ENCODE results near the gene LIN7B.
"Not testable (repeated sequence)": the region's sequence is repeated elsewhere in the genome, so short reads cannot be mapped to it uniquely, and the experiment has no call there.

LIN7B gene

DNA sequence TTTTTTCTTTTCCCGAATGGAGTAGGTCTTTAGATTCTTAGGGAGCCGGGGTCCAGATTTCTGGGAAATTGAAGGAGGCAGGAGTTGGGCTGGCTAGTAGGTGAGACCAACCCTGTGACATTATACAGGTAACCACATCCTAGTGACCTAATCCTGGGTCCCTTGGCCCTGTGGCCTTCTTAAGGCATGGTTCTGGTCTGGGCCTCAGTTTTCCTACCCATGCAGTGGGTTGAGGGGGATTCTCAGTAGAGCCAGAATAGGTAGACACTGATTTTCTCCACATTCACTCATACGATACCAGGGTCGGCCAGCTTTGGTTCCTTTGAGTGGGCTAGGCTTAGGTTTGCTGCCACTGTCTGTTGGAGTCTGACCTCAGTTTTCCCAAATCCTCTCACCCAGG lies 12.4 kb downstream of the LIN7B start:
- Mint-ChIP-seq H3K36me3 (no peaks in the 10 kb centered on the region), H3K27ac (no peak overlapping the region), H3K27me3 (no peaks in the 10 kb centered on the region), H3K9me3 (no peaks in the 10 kb centered on the region), H3K4me1 (peaks cover 16% of the 10 kb centered on the region), H3K4me3 (no peak overlapping the region)

DNA sequence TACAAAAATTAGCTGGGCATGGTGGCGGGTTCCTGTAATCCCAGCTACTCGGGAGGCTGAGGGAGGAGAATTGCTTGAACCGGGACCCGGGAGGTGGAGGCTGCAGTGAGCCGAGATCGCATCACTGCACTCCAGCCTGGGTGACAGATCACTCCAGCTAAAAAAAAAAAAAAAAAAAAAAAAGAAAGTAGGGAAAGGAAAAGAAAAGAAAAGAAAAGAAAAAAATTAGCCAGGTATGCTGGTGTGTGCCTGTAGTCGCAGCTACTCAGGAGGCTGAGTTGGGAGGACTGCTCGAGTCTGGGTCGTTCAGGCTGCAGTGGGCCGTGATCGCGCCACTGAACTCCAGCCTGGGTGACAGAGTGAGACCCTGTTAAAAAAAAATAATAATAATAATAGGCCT lies 13.1 kb downstream of the LIN7B start:
- H3K4me3 Mint-ChIP-seq, result not testable (repeated sequence)
- H3K4me1 Mint-ChIP-seq, result peaks cover 16% of the 10 kb centered on the region

DNA sequence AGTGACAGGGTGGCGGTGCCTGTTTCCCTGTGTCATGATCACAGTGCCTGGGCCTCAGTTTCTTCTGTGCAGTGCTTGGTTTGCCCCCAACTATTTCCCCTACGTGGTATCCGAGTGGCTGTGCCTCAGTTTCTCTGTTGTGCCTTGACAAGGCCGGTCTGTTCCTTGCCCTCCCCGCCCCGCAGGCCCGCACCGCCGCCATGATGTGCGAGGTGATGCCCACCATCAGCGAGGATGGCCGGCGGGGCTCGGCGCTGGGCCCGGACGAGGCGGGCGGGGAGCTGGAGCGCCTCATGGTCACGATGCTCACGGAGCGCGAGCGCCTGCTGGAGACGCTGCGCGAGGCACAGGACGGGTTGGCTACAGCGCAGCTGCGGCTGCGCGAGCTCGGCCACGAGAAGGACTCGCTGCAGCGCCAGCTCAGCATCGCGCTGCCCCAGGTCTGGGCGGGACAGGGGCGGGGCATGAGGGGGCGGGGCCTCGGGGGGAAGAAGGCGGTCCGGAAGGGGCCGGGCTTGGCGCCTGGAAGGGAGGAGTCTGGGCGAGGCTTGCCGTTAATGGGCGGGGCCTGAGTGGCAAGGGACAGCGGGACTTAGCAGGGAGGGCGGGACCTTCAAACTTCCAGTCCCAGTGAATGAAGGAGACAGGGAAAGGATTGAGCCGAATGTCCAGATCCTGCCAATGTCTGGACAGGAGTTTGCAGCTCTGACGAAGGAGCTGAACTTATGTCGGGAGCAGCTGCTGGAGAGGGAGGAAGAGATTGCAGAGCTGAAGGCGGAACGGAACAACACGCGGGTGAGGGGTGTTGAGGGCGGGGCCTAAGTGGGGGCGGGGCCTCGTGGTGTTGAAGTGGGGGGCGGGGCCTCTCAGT lies 13.7 kb downstream of the LIN7B start:
- peak overlapping the region; percentile 78 for H3K27ac Mint-ChIP-seq
- H3K4me3 Mint-ChIP-seq, result peak overlapping the region; percentile 88
- no peaks in the 10 kb centered on the region for H3K36me3 Mint-ChIP-seq
- H3K4me1 Mint-ChIP-seq, result peaks cover 20% of the 10 kb centered on the region
- H3K27me3 Mint-ChIP-seq, result no peaks in the 10 kb centered on the region
- no peaks in the 10 kb centered on the region for H3K9me3 Mint-ChIP-seq

More for the DNA sequence above, 13.1 kb downstream of the LIN7B start:
- H3K36me3 Mint-ChIP-seq, H3K27ac Mint-ChIP-seq, H3K27me3 Mint-ChIP-seq, H3K9me3 Mint-ChIP-seq: not testable (repeated sequence)

DNA sequence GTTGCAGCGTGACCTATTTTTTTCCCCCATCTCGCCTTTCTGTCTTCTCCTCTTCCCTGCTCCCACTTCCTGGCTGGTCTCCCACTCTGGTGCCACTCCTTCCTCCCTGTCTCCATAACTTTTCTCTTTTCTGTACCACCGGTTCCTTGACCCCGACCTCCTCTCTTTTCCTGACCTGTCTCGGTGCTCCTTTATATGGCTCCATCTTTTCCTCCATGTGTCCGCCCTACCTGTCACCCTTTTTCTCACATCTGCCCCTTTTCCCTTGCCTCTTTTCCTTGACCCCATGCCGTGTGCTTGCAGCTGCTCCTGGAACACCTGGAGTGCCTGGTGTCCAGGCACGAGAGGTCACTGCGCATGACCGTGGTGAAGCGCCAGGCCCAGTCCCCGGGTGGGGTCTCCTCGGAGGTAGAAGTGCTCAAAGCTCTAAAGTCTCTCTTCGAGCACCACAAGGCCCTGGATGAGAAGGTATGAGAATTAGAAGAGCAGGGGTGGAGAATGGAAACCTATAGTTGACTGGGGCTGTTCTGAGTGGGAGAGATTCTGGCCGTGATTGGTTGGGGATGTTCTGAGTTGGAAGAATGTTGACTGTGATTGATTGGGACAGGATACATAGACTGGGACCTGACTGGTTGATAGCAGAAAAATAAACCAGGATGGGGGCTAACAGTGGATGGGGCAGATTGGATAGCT lies 14.5 kb downstream of the LIN7B start:
- peaks cover 25% of the 10 kb centered on the region for H3K4me1 Mint-ChIP-seq
- H3K27ac Mint-ChIP-seq, result no peak overlapping the region
- H3K27me3 Mint-ChIP-seq, result no peaks in the 10 kb centered on the region
- no peaks in the 10 kb centered on the region for H3K9me3 Mint-ChIP-seq
- H3K4me3 Mint-ChIP-seq, result peak overlapping the region; percentile 88
- H3K36me3 Mint-ChIP-seq, result no peaks in the 10 kb centered on the region

DNA sequence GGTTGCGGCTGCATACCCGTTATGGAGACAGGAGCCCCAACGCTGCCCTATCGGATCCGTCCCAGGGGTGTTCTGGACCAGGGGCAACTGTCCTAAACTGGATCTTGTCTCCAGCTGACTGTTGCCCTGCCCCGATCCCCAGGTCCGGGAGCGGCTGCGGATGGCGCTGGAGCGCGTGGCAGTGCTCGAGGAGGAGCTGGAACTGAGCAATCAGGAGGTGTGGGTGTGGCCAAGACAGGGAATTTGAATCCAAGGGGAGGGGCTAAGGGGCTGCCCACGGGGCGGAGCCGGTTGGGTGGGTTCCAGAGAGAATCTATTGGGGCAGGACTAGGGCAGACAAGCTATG lies 15.0 kb downstream of the LIN7B start:
- Mint-ChIP-seq H3K27ac (peak overlapping the region; percentile 51), H3K4me3 (peak overlapping the region; percentile 88)

DNA sequence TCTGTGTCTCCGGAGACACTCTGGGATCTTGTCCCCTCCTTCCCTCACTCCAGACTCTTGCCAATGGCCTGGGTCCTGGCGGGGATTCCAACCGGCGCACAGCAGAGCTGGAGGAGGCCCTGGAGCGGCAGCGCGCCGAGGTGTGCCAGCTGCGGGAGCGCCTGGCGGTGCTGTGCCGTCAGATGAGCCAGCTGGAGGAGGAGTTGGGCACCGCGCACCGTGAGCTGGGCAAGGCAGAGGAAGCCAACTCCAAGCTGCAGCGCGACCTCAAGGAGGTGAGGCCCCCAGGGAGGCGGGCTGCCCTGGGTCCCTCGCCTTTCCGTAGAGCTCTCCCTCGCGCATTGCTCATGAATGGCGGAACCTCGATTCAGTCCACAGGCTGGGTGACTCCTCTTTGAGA lies 16.2 kb downstream of the LIN7B start:
- Mint-ChIP-seq H3K9me3 (no peaks in the 10 kb centered on the region), H3K4me3 (no peak overlapping the region), H3K4me1 (peaks cover 37% of the 10 kb centered on the region), H3K27me3 (no peaks in the 10 kb centered on the region), H3K36me3 (no peaks in the 10 kb centered on the region), H3K27ac (no peak overlapping the region)

More for the DNA sequence above, 15.0 kb downstream of the LIN7B start:
- Mint-ChIP-seq H3K36me3 (no peaks in the 10 kb centered on the region), H3K4me1 (peaks cover 29% of the 10 kb centered on the region), H3K9me3 (no peaks in the 10 kb centered on the region), H3K27me3 (no peaks in the 10 kb centered on the region)

DNA sequence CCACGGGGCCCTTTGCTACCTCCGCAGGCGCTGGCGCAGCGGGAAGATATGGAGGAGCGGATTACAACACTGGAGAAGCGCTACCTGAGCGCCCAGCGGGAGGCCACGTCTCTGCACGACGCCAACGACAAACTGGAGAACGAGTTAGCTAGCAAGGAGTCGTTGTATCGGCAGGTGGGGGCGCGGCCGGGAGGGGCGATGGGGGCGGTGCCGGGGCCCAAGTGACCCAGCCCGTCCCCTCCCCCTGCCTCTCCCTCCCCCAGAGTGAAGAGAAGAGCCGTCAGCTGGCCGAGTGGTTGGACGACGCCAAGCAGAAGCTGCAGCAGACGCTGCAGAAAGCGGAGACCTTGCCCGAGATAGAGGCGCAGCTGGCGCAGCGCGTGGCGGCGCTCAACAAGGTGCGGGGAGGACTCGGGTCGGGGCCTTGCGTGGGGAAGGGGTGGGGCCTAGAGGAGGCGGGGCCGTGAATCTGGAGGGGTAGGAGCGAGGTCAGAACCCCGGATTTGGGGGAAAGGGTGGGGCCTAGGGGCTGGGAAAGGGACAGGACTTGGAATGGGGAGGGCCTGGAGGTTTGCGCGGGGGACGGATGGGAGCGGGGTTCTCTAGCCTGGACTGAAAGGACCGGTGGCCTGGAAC lies 18.9 kb downstream of the LIN7B start:
- Mint-ChIP-seq H3K4me3 (peak overlapping the region; percentile 80), H3K9me3 (no peaks in the 10 kb centered on the region), H3K36me3 (no peaks in the 10 kb centered on the region), H3K4me1 (peaks cover 31% of the 10 kb centered on the region), H3K27me3 (peaks cover 3% of the 10 kb centered on the region), H3K27ac (no peak overlapping the region)

DNA sequence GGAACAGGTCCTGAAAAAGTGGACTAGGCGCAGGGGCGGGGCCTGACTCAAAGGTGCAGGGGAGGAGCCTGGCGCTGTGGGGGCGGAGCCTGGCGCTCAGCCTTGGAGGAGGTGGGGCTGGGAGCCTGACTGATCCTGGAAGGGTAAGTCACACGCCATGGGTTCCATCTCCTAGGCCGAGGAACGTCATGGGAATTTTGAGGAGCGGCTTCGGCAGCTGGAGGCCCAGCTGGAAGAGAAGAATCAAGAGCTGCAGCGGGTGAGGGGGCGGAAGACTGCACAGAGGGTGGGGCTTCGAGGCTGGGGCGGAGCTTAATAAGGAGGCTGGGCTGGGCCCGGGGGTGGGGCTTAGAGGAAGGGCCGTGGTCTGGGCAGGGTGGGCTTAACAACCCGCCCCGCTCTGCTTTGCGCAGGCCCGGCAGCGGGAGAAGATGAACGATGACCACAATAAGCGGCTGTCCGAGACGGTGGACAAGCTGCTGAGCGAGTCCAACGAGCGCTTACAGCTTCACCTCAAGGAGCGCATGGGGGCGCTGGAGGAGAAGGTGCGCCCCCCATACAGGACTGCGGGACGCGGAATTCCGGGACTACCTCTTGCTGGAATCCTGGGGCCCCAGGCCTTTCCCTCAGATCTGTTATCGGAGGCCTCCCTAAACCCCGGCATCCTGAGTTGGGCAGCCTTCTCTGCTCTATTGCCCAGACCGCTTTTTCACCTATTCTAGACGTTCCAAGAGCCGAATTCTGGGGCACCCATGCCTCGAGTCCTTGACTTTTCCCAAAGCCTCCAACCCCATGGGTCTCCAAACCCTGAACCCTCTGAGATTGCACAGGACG lies 19.7 kb downstream of the LIN7B start:
- no peaks in the 10 kb centered on the region for H3K36me3 Mint-ChIP-seq
- no peaks in the 10 kb centered on the region for H3K9me3 Mint-ChIP-seq
- H3K4me1 Mint-ChIP-seq, result peaks cover 24% of the 10 kb centered on the region
- peak overlapping the region; percentile 59 for H3K27ac Mint-ChIP-seq
- peak overlapping the region; percentile 80 for H3K4me3 Mint-ChIP-seq
- peaks cover 3% of the 10 kb centered on the region for H3K27me3 Mint-ChIP-seq

DNA sequence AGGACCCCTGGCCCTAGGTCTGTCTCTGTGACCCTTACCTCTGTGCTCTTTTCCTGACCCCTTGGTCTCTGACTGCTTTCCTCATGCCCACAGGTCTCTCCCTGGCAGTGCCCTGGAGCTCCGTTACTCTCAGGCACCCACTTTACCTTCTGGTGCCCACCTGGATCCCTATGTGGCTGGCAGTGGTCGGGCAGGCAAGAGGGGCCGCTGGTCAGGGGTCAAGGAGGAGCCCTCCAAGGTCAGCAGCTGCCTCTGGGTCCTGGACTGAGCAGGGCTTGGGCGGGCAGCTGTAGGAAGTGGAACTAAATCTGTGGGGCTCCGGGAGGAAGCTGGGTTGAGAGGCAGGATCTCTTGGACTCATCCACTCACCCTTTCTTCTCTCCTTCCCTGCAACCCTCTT lies 21.5 kb downstream of the LIN7B start:
- Mint-ChIP-seq H3K36me3 (no peaks in the 10 kb centered on the region), H3K9me3 (no peaks in the 10 kb centered on the region), H3K4me3 (no peak overlapping the region), H3K27ac (no peak overlapping the region), H3K4me1 (peaks cover 21% of the 10 kb centered on the region), H3K27me3 (peaks cover 3% of the 10 kb centered on the region)

DNA sequence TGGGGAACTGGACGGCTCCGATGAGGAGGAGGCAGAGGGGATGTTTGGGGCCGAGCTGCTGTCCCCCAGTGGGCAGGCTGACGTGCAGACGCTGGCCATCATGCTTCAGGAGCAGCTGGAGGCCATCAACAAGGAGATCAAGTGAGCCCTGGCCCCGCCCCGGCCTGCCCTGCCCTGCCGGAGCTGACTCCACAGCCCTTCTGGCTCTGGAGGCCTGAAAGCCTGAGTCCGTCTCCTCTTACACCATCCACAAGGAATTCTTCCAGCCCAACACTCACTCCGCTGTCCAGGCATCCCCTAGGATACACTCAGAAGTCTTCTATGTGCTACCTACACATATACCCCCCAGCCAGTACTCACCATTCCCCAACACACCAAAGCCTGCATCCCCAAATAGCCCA lies 22.6 kb downstream of the LIN7B start:
- H3K27me3 Mint-ChIP-seq, result peaks cover 3% of the 10 kb centered on the region
- H3K9me3 Mint-ChIP-seq, result no peaks in the 10 kb centered on the region
- peaks cover 21% of the 10 kb centered on the region for H3K4me1 Mint-ChIP-seq

DNA sequence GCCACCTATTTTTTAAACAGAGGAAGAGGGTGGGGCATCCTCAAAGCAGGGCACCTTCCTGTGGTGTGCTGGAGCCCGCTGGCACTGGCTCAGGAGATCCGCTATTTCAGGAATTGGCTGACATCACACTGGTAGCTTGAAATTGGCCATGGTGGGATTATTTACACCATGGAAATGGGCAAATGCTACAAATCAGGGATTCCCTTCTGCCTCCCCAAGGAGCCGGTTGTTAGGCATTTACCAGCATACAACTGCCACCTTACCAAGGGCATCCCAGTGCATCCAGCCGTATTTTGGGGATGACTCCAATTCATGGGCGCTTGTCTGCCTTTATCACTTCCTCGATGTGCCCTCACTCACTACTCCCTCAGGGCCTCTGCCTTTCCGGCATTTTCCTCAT lies 26.8 kb downstream of the LIN7B start:
- Mint-ChIP-seq H3K4me1 (peaks cover 19% of the 10 kb centered on the region), H3K36me3 (no peaks in the 10 kb centered on the region), H3K27ac (no peak overlapping the region), H3K27me3 (peaks cover 11% of the 10 kb centered on the region), H3K4me3 (no peak overlapping the region), H3K9me3 (no peaks in the 10 kb centered on the region)

More for the DNA sequence above, 22.6 kb downstream of the LIN7B start:
- no peak overlapping the region for H3K27ac Mint-ChIP-seq
- H3K36me3 Mint-ChIP-seq, result no peaks in the 10 kb centered on the region
- H3K4me3 Mint-ChIP-seq, result no peak overlapping the region

DNA sequence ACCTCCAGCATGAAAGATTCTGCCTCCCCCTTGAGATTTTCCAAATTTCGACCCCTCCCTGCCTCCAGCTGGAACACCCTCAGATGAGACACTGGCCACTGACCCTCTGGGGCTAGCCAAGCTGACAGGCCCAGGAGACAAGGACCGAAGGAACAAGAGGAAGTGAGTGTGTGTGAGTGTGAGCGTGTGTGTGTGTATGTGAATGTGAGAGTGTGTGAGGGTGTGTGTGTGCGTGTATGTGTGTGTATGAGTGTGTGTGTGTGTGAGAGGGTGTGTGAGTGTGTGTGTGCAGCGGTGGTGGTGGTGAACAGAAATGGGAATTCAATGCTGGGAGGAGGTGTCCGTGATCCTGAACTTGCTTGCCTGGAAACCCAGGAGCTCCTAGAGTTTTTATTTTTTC lies 27.2 kb downstream of the LIN7B start:
- peaks cover 12% of the 10 kb centered on the region for H3K27me3 Mint-ChIP-seq
- no peak overlapping the region for H3K27ac Mint-ChIP-seq
- H3K4me1 Mint-ChIP-seq, result peaks cover 19% of the 10 kb centered on the region
- no peaks in the 10 kb centered on the region for H3K36me3 Mint-ChIP-seq
- no peaks in the 10 kb centered on the region for H3K9me3 Mint-ChIP-seq
- no peak overlapping the region for H3K4me3 Mint-ChIP-seq

DNA sequence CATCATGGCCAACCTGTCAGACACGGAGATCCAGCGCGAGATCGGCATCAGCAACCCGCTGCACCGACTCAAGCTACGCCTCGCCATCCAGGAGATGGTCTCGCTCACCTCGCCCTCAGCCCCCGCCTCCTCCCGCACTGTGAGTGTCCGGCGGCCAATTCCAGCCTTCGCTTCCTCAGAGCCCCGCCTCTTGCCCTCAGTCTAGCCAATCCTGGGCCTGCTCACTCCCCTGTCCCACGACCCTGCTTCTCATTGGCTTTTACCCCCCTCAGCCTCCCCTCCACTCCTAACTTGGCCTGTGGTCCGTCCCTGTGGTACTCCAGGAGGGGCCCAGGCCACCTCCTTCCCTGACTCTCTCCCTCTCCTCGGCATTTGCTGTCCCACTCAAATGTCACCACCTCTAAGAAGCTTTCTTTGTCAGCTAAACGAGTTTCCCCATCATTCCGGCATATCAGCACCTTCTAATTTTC lies 28.7 kb downstream of the LIN7B start:
- H3K4me3 Mint-ChIP-seq, result peak overlapping the region; percentile 73
- H3K27ac Mint-ChIP-seq, result no peak overlapping the region

DNA sequence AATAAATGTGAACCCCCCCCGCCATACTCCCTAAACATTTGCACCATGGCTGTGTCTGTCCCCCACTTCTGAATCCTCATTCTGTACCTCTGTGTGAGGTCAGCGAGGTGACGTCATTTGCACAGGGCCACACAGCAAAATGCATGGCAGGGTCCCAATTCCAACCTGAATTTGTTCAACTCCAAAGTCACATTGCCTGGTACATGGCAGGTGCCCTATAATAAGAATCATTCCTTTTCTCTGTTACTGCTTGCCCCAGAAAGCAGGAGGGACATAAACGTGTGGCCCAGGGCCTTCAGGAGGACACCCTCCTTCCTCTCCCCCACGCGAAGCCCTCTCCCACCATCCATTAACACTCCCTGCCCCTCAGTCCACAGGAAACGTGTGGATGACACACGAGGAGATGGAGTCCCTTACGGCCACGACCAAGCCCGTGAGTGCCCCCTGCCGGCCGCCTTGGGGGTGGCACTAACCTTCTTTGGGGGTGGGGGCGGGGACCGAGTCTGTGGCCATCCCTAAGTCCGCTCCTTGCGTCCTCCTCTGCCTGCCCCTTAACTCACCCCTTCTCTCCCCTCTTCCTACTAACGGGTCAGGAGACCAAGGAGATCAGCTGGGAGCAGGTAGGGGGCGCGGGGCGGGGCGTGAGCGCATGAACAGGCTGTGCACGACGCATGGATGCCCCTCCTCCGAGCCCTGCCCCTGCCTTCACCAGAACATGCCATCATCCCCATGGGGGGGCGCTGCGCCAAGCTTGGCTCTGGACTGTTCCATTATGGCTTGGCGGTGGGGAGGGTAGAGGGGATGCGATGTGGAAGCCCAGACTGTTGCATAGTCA lies 31.6 kb downstream of the LIN7B start:
- H3K4me1 Mint-ChIP-seq, result peaks cover 30% of the 10 kb centered on the region
- no peaks in the 10 kb centered on the region for H3K36me3 Mint-ChIP-seq
- no peak overlapping the region for H3K4me3 Mint-ChIP-seq
- H3K27me3 Mint-ChIP-seq, result peaks cover 30% of the 10 kb centered on the region
- no peaks in the 10 kb centered on the region for H3K9me3 Mint-ChIP-seq
- peak overlapping the region; percentile 83 for H3K27ac Mint-ChIP-seq

More for the DNA sequence above, 28.7 kb downstream of the LIN7B start:
- Mint-ChIP-seq H3K36me3 (no peaks in the 10 kb centered on the region), H3K27me3 (peaks cover 17% of the 10 kb centered on the region), H3K9me3 (no peaks in the 10 kb centered on the region), H3K4me1 (peaks cover 19% of the 10 kb centered on the region)

All from activated naive CD4-positive, alpha-beta T cell treated with anti-CD3 and anti-CD28 coated beads, Interleukin-2, amount 50 U/mL, for 24 hours (primary cell).